Lower lobe of right lung (tissue), 2 donors: ENCODE measurements around the gene PELI3. TPM values are rescaled to one million over a fixed set of nuclear protein-coding genes. Genes with fewer than 3 reads are reported as not detected.

ENCODE experiments used
- ATAC-seq, 2 donors: fragments of 200-7000 bp; cut with Tn5 transposase; one replicate each; pipeline ENCODE4 v1.9.1; 2020 to 2022; ENCODE audit warnings: mild to moderate bottlenecking in 2 of 2, moderate library complexity in 2 of 2
- DNase-seq: peaks from one replicate; pipeline ENCODE4 v3.0.0-alpha.2; 2020
- H3K27ac ChIP-seq: fragments of 200-600 bp; one replicate; pipeline ENCODE4 v1.8.0; 2022
- H3K27me3 ChIP-seq: fragments of 200-600 bp; one replicate; pipeline ENCODE4 v1.8.0; 2022; ENCODE audit warnings: low read depth
- H3K36me3 ChIP-seq: fragments of 200-600 bp; one replicate; pipeline ENCODE4 v1.8.0; 2022; ENCODE audit warnings: mild to moderate bottlenecking
- H3K4me1 ChIP-seq: fragments of 200-600 bp; one replicate; pipeline ENCODE4 v1.8.0; 2022
- H3K4me3 ChIP-seq: fragments of 200-600 bp; one replicate; pipeline ENCODE4 v1.8.0; 2022; ENCODE audit warnings: mild to moderate bottlenecking
- H3K9me3 ChIP-seq: fragments of 200-600 bp; one replicate; pipeline ENCODE4 v1.8.0; 2022
- intact Hi-C: fragments of 100-400 bp; cut with DNase I; formaldehyde crosslinking; loops from one replicate; pipeline ENCODE4 v1.11.0; 2022
- total RNA-seq: library from RNA; stranded (reverse); fragmentation: NEBNext Ultra II Directional; extraction: Animal tissue kit (Norgen Biotek cat#: 25700); gene quantifications from one replicate; pipeline ENCODE4 v1.2.1, GENCODE V29; 2021
- TF ChIP-seq, protein P1 (sequence below): fragments of 200-600 bp; IDR thresholded peaks from one replicate; pipeline ENCODE4 v1.8.0; 2022; ENCODE audit warnings: antibody characterized with exemption, mild to moderate bottlenecking
- donor health status: DM: no; HTN: yes; CAD: no; lungs with severe emphysema.

Gene PELI3
- total RNA-seq, 1 donor from 2014 or later: 21.4 TPM

DNA sequence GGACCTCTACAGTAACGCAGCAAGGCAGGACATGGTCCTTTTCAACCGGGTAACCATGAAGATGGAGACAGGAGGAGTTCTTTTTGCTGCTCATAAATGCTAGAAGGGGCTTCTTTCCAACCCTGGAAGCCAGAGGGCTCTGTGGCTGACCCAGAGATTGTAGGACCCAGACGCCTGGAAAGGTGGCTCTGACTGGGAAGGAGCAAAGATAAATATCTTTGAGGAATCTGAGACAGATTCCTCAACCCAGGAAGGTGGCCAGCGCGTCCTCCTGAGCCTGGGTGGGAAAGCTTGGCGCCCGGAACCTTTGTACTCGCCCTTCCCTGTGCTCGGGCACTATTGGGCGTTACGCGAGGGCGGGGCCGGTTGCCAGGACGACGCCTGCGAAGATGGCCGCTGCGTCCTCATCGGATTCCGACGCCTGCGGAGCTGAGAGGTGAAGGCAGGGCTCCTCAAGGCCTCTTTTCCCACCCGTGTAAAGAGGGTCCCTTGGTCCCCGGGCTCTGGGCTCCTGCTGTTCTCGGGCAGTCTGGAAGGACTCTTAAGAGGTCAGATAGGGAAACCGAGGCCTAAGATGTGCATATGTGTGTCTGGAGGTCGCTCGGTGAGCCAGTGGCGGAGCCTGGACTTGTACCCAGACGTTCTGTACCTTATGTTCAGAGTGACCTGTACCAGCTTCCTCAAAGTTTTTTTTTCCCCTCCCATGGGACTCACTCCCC lies 43.7 kb downstream of the PELI3 start, which contains the start of gene BBS1:
BBS1 (plus strand) TSS at position 365 of the 719 bp plus-strand sequence; CDS start at position 390, 25 bp downstream.
- ATAC-seq: peak; percentile 95 to 96
- Histone ChIP-seq H3K36me3 (peaks cover 24% of the 10 kb centered on the region), H3K27ac (peak within 1 kb of the TSS; percentile 44), H3K4me3 (peak within 1 kb of the TSS; percentile 97), H3K4me1 (peaks cover 15% of the 10 kb centered on the region), H3K9me3 (no peaks in the 10 kb centered on the region), H3K27me3 (no peaks in the 10 kb centered on the region)
- peak; percentile 92 for DNase-seq
- intact Hi-C loops: no loop called here
- TF ChIP-seq, protein P1, sequence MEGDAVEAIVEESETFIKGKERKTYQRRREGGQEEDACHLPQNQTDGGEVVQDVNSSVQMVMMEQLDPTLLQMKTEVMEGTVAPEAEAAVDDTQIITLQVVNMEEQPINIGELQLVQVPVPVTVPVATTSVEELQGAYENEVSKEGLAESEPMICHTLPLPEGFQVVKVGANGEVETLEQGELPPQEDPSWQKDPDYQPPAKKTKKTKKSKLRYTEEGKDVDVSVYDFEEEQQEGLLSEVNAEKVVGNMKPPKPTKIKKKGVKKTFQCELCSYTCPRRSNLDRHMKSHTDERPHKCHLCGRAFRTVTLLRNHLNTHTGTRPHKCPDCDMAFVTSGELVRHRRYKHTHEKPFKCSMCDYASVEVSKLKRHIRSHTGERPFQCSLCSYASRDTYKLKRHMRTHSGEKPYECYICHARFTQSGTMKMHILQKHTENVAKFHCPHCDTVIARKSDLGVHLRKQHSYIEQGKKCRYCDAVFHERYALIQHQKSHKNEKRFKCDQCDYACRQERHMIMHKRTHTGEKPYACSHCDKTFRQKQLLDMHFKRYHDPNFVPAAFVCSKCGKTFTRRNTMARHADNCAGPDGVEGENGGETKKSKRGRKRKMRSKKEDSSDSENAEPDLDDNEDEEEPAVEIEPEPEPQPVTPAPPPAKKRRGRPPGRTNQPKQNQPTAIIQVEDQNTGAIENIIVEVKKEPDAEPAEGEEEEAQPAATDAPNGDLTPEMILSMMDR: no peak

DNA sequence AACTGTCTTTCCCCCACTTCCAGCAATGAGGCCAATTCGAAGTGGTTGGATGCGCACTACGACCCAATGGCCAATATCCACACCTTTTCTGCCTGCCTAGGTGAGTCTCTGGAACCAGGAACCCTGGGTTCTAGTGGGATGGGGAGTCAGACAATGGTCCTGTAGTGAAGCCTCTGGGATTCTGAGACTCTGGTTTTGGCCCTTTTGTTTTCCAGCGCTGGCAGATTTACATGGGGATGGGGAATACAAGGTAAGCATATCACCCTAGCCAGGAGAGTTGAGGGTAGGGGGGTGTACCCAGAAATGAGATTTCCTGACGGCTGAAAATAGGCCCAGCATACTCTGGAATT lies 44.3 kb downstream of the PELI3 start:
- H3K4me1 ChIP-seq: peaks cover 15% of the 10 kb centered on the region
- peak overlapping the region; percentile 97 for H3K4me3 ChIP-seq
- DNase-seq (no peak), ATAC-seq (no peak)
- intact Hi-C loops: no loop called here
- no peaks in the 10 kb centered on the region for H3K9me3 ChIP-seq
- H3K36me3 ChIP-seq: peaks cover 25% of the 10 kb centered on the region
- H3K27me3 ChIP-seq: no peaks in the 10 kb centered on the region
- peak overlapping the region; percentile 44 for H3K27ac ChIP-seq
- TF ChIP-seq, protein P1: no peak

DNA sequence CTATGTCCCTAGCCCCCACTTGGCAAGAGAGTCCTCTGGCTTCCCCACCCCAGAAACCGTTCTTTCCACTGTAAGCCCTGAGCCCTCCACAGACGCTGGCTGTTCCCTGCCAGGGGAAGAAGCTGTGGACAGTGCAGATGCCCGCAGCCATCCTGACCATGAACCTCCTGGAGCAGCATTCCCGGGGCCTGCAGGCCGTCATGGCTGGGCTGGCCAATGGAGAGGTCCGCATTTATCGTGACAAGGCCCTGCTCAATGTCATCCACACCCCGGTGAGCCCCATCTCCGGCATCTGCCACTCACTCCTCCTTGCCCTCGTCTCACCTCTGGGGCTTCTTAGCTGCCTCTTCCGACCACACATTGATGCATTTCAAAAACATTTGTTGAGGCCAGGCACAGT lies 56.9 kb downstream of the PELI3 start:
- H3K9me3 ChIP-seq: no peaks in the 10 kb centered on the region
- H3K36me3 ChIP-seq: peaks cover 81% of the 10 kb centered on the region
- no peak overlapping the region for H3K27ac ChIP-seq
- H3K4me1 ChIP-seq: no peaks in the 10 kb centered on the region
- TF ChIP-seq, protein P1: no peak
- intact Hi-C loops: no loop called here
- DNase-seq (no peak), ATAC-seq (peak in 1 of 2 donors; percentile 29)
- no peaks in the 10 kb centered on the region for H3K27me3 ChIP-seq
- no peak overlapping the region for H3K4me3 ChIP-seq

GRCh38 chr11:66524304-66525040 lies 57.8 kb downstream of the PELI3 start:
- no peak overlapping the region for H3K27ac ChIP-seq
- ATAC-seq (no peak), DNase-seq (no peak)
- TF ChIP-seq, protein P1: no peak
- H3K4me1 ChIP-seq: no peaks in the 10 kb centered on the region
- no peaks in the 10 kb centered on the region for H3K9me3 ChIP-seq
- no peak overlapping the region for H3K4me3 ChIP-seq
- no peaks in the 10 kb centered on the region for H3K27me3 ChIP-seq
- intact Hi-C loops: no loop called here
- H3K36me3 ChIP-seq: peaks cover 74% of the 10 kb centered on the region

Other genes starting within 250 kb of the PELI3 start
- gene KLC2, start 209.2 kb upstream of the PELI3 start, total RNA-seq: 24.3 TPM
- gene RAB1B, start 198.3 kb upstream of the PELI3 start, total RNA-seq: 138 TPM
- 0.89 TPM for gene CNIH2, start 188.7 kb upstream of the PELI3 start, total RNA-seq
- gene YIF1A, start 177.8 kb upstream of the PELI3 start, total RNA-seq: 67.8 TPM
- not detected for gene TMEM151A, start 175.0 kb upstream of the PELI3 start, total RNA-seq
- 28.7 TPM for gene CD248, start 149.9 kb upstream of the PELI3 start, total RNA-seq
- gene RIN1, start 130.5 kb upstream of the PELI3 start, total RNA-seq: 8.2 TPM
- gene BRMS1, start 121.8 kb upstream of the PELI3 start, total RNA-seq: 37.8 TPM
- gene B4GAT1, start 119.3 kb upstream of the PELI3 start, total RNA-seq: 22.6 TPM
- gene SLC29A2, start 95.1 kb upstream of the PELI3 start, total RNA-seq: 10.6 TPM
- not detected for gene NPAS4, start 45.9 kb upstream of the PELI3 start, total RNA-seq
- 32.7 TPM for gene MRPL11, start 28.1 kb upstream of the PELI3 start, total RNA-seq
- gene DPP3, start 13.5 kb downstream of the PELI3 start, total RNA-seq: 32.7 TPM
- gene BBS1, start 43.7 kb downstream of the PELI3 start, total RNA-seq: 41.4 TPM
- 14.9 TPM for gene ZDHHC24, start 79.1 kb downstream of the PELI3 start, total RNA-seq
- 0.24 TPM for gene ACTN3, start 80.0 kb downstream of the PELI3 start, total RNA-seq
- 31.2 TPM for gene CTSF, start 101.7 kb downstream of the PELI3 start, total RNA-seq
- 0.50 TPM for gene CCDC87, start 126.2 kb downstream of the PELI3 start, total RNA-seq
- 40.5 TPM for gene CCS, start 126.3 kb downstream of the PELI3 start, total RNA-seq
- 93.4 TPM for gene RBM14, start 149.7 kb downstream of the PELI3 start, total RNA-seq
- 107 TPM for gene RBM4, start 171.8 kb downstream of the PELI3 start, total RNA-seq
- 17.6 TPM for gene RBM4B, start 211.0 kb downstream of the PELI3 start, total RNA-seq